GM12878 (cell line): Measurements from ENCODE around the gene ZNF791. TPM values are rescaled to one million over a fixed set of nuclear protein-coding genes. Genes with fewer than 3 reads are reported as not detected.
A peak's percentile ranks its signal among the peaks of the same experiment; 100 is the strongest.

Source experiments
- ATAC-seq: fragments of 200-7000 bp; cut with Tn5 transposase; 3 replicates; pipeline ENCODE4 v1.9.1; 2020; ENCODE audit warnings: mild to moderate bottlenecking, moderate library complexity
- BruUV-seq: library from RNA; stranded (reverse); fragments of 400-500 nt; replicated peaks from 2 replicates; lab custom pipeline; 2021; lab: Mats Ljungman, UMichigan
- CTCF ChIA-PET: fragments of 300-600 bp; sonication (Branson Sonifier 250); formaldehyde crosslinking; extraction: SDS; loops from one replicate; lab custom pipeline; 2021; ENCODE audit warnings: inconsistent platforms; lab: Yijun Ruan, JAX
- POLR2A ChIA-PET: fragments of 350-600 bp; formaldehyde crosslinking; extraction: SDS; loops from one replicate; lab custom pipeline; 2021; ENCODE audit warnings: inconsistent platforms; lab: Charles Lee
- RAD21 ChIA-PET: fragments of 300-600 bp; sonication (Branson Sonifier 250); formaldehyde crosslinking; loops from one replicate; lab custom pipeline; 2023; ENCODE audit warnings: antibody characterized with exemption; ENCODE audit not compliant: unreplicated experiment; lab: Charles Lee
- SMC1A ChIA-PET: fragments of 300-600 bp; sonication (Branson Sonifier 250); formaldehyde crosslinking; loops from one replicate; lab custom pipeline; 2023; ENCODE audit not compliant: unreplicated experiment, uncharacterized antibody; lab: Charles Lee
- DNase-seq: peaks from one replicate; pipeline ENCODE4 v3.0.0-alpha.2; 2011; ENCODE audit warnings: low read depth, low spot score
- FAIRE-seq: peaks from 3 replicates; lab custom pipeline; 2011; peaks lifted over from hg19 to GRCh38; lab: Jason Lieb, UNC
- H2AFZ ChIP-seq: 2 replicates; pipeline ENCODE4 v1.6.0; 2011; ENCODE audit warnings: low read depth, low read length, control low read depth; ENCODE audit not compliant: control insufficient read depth
- H3K27ac ChIP-seq: 2 replicates; pipeline ENCODE4 v1.5.1; 2011; ENCODE audit warnings: control low read depth; ENCODE audit not compliant: control insufficient read depth, insufficient read depth
- H3K27me3 ChIP-seq, 2 experiments: replicated peaks in 1 of 2; 2 replicates each; pipeline versions ENCODE4 v1.6.0 to v1.6.1; 2011; ENCODE audit warnings: low read length in 1 of 2; ENCODE audit not compliant: control insufficient read depth in 2 of 2, insufficient read depth in 2 of 2
- H3K36me3 ChIP-seq, 2 experiments: 2 replicates each; pipeline ENCODE4 v1.5.1; 2011; ENCODE audit warnings: low read length in 1 of 2; ENCODE audit not compliant: control insufficient read depth in 2 of 2, insufficient read depth in 2 of 2
- H3K4me1 ChIP-seq: 2 replicates; pipeline ENCODE4 v1.6.1; 2011; ENCODE audit warnings: mild to moderate bottlenecking, low read length, moderate library complexity, mixed read lengths; ENCODE audit not compliant: control insufficient read depth, insufficient read depth
- H3K4me2 ChIP-seq: 2 replicates; pipeline ENCODE4 v1.6.0; 2011; ENCODE audit warnings: control low read depth; ENCODE audit not compliant: control insufficient read depth, insufficient read depth
- H3K4me3 ChIP-seq: fragments of 200-600 bp; sonication (generic); 2 replicates; pipeline ENCODE4 v1.5.1; 2016
- H3K79me2 ChIP-seq: 2 replicates; pipeline ENCODE4 v1.6.0; 2011; ENCODE audit warnings: low read length; ENCODE audit not compliant: control insufficient read depth, insufficient read depth
- H3K9ac ChIP-seq: 2 replicates; pipeline ENCODE4 v1.8.0; 2011; ENCODE audit warnings: low read length, control low read depth, mixed read lengths; ENCODE audit not compliant: control insufficient read depth, insufficient read depth
- H3K9me3 ChIP-seq: replicated peaks from 3 replicates; pipeline ENCODE4 v1.5.1; 2011; ENCODE audit warnings: mild to moderate bottlenecking, low read length; ENCODE audit not compliant: control insufficient read depth, insufficient read depth
- H4K20me1 ChIP-seq: 2 replicates; pipeline ENCODE4 v1.6.0; 2011; ENCODE audit not compliant: control insufficient read depth, insufficient read depth
- CBX3 ChIP-seq: fragments of 200-600 bp; sonication (generic); IDR thresholded peaks from 2 replicates; pipeline ENCODE4 v1.6.1; 2016; ENCODE audit warnings: low read depth, borderline replicate concordance
- E2F8 ChIP-seq: fragments of 450-650 bp; IDR thresholded peaks from 2 replicates; pipeline ENCODE4 v1.6.1; 2018; ENCODE audit warnings: mild to moderate bottlenecking, low read depth, moderate library complexity; ENCODE audit not compliant: partially characterized antibody
- HDGF ChIP-seq: fragments of 450-650 bp; IDR thresholded peaks from 2 replicates; pipeline ENCODE4 v1.6.1; 2016; ENCODE audit warnings: antibody characterized with exemption
- MEF2A ChIP-seq: IDR thresholded peaks from 2 replicates; pipeline ENCODE4 v1.6.1; 2011; ENCODE audit warnings: low read depth, mild to moderate bottlenecking, low read length, moderate library complexity; ENCODE audit not compliant: insufficient read depth
- SMARCA5 ChIP-seq: fragments of 450-650 bp; IDR thresholded peaks from 2 replicates; pipeline ENCODE4 v1.6.1; 2017; ENCODE audit warnings: mild to moderate bottlenecking
- TAF1 ChIP-seq: IDR thresholded peaks from 2 replicates; pipeline ENCODE4 v1.6.1; 2011; ENCODE audit warnings: mild to moderate bottlenecking, low read depth, low read length, borderline replicate concordance
- TARDBP ChIP-seq: IDR thresholded peaks from 2 replicates; pipeline ENCODE4 v1.6.1; 2016; ENCODE audit warnings: borderline replicate concordance
- TCF12 ChIP-seq: IDR thresholded peaks from 2 replicates; pipeline ENCODE4 v1.6.1; 2011; ENCODE audit warnings: low read depth, mild to moderate bottlenecking, low read length
- TCF3 ChIP-seq: IDR thresholded peaks from 2 replicates; pipeline ENCODE4 v1.6.1; 2012; ENCODE audit warnings: low read depth, mild to moderate bottlenecking, low read length, borderline replicate concordance; ENCODE audit not compliant: insufficient read depth
- YY1 ChIP-seq: IDR thresholded peaks from 2 replicates; pipeline ENCODE4 v1.6.1; 2011; ENCODE audit warnings: low read depth, mild to moderate bottlenecking, low read length
- WGBS: methylation state at CpG from one replicate; pipeline ENCODE4 v1.1.6; 2016; ENCODE audit warnings: low lambda C conversion rate; ENCODE audit not compliant: insufficient replicate concordance, insufficient coverage; ENCODE audit errors: missing lambda C conversion rate; 5-methylcytosine and 5-hydroxymethylcytosine counted together
- in situ Hi-C: fragments of 300-500 bp; cut with MboI; formaldehyde crosslinking; loops from 9 replicates; pipeline ENCODE4 v1.14.3; 2018; ENCODE audit warnings: mixed read lengths
- intact Hi-C: fragments of 100-400 bp; cut with micrococcal nuclease; formaldehyde crosslinking; loops from one replicate; pipeline ENCODE4 v1.14.2; 2022; ENCODE audit not compliant: unreplicated experiment
- polyA plus RNA-seq, 11 experiments: library from polyadenylated mRNA; depleted of rRNA in 4 of 11; unstranded in 6 of 11; stranded (reverse) in 5 of 11; fragments of >200 nt; fragmentation: Nextera tagmentation in 4 of 11; fragmentation: Illumina TruSeq in 1 of 11; extraction: Ambion mirVana in 4 of 11; extraction: Trizol in 1 of 11; gene quantifications; 1 replicate in 1 of 11; 2 replicates in 10 of 11; pipeline versions ENCODE4 v1.2.1 to v1.2.3, GENCODE V29; 2011 to 2016; ENCODE audit warnings: inconsistent platforms in 2 of 11, missing spikeins in 2 of 11, low read depth in 1 of 11
- total RNA-seq, 4 experiments: library from RNA; depleted of rRNA in 3 of 4; stranded (reverse); fragments of >200 nt in 3 of 4; fragmentation: Illumina TruSeq in 1 of 4; extraction: Trizol in 1 of 4; gene quantifications; 2 replicates each; pipeline versions ENCODE4 v1.2.1 to v1.2.3, GENCODE V29; 2013 to 2021
- TF ChIP-seq, protein P1 (sequence below): fragments of 450-650 bp; IDR thresholded peaks from 2 replicates; pipeline ENCODE4 v1.6.1; 2017; ENCODE audit warnings: mild to moderate bottlenecking, moderate library complexity
- TF ChIP-seq, protein P2 (sequence below): fragments of 450-650 bp; IDR thresholded peaks from 2 replicates; pipeline ENCODE4 v1.6.1; 2016; ENCODE audit warnings: mild to moderate bottlenecking
- TF ChIP-seq, protein P3 (sequence below): fragments of 450-650 bp; IDR thresholded peaks from 2 replicates; pipeline ENCODE4 v1.6.1; 2017; ENCODE audit warnings: borderline replicate concordance

The ZNF791 gene
- total and polyA plus RNA-seq, 10 of the 15 experiments (the other 5 are each of a cell fraction or from before 2014, with no cell fraction given), result 7.5 to 24.0 (median 11.8) TPM

DNA sequence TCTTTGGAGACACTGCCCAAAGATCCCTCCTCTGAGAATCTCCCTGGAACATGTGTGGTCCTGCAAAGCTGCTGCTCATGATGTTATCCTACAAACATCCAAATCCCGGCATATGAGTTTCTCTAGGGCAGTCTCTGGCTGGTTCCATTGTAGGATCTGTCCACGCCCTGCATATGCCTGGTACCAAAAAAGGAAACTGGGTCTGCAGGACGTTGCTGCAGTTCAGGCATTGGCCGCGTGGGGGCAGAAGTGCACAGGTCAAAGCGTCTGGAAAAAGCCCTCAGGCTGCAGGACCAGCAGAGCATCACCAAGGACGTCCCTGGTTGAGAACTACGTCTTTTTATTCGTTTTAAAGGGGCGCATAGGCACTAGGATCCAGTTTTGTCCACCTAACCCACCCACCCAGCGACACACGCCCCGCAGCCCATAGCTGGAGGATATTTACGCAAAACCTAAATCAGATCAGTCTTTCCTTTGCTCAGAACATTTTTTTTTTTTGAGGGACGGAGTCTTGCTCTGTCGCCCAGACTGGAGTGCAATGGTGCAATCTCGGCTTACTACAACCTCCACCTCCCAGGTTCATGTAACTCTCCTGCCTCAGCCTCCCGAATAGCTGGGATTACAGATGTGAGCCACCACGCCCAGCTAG, 46.6 kb upstream of the ZNF791 start:
- BruUV-seq, result no TSS peak
- H3K4me3 ChIP-seq, result no peak overlapping the region
- peak overlapping the region; percentile 74 for H2AFZ ChIP-seq
- POLR2A ChIA-PET, result interaction anchor here (1.1 kb wide), 1 partner anchor 12 kb away, joined by 3 read pairs; no protein-coding TSS in a partner anchor
- RAD21 ChIA-PET, result interaction anchor here (0.6 to 1.7 kb wide), 2 partner anchors 102 to 108 kb away, joined by 3 to 9 read pairs; partner anchors contain the start of genes MAN2B1 and WDR83
- no peak overlapping the region for H3K4me2 ChIP-seq
- peak; percentile 65 for DNase-seq
- H3K9ac ChIP-seq, result no peak overlapping the region
- in situ Hi-C loops (loop anchor here (5.0 kb wide), 1 partner anchor 108 kb away; no protein-coding TSS in a partner anchor), intact Hi-C loops (loop anchor here (1.0 to 5.0 kb wide), 4 partner anchors 76 to 193 kb away; no protein-coding TSS in a partner anchor)
- no peaks in the 10 kb centered on the region for H3K9me3 ChIP-seq
- 22% methylated on average over 19 of the region's 19 CpGs for WGBS
- no peaks in the 10 kb centered on the region for H4K20me1 ChIP-seq
- CTCF ChIA-PET, result interaction anchor here (0.7 to 2.8 kb wide), 15 partner anchors 9 to 504 kb away, joined by 3 to 16 read pairs (median 4); partner anchors contain the start of genes MAN2B1 and WDR83
- ATAC-seq, result peak; percentile 95
- H3K4me1 ChIP-seq, result no peaks in the 10 kb centered on the region
- no peaks in the 10 kb centered on the region for H3K27me3 ChIP-seq
- no peak overlapping the region for H3K27ac ChIP-seq
- no peaks in the 10 kb centered on the region for H3K79me2 ChIP-seq
- SMC1A ChIA-PET, result interaction anchor here (0.7 to 1.7 kb wide), 5 partner anchors 48 to 109 kb away, joined by 3 to 6 read pairs (median 3); partner anchors contain the start of genes MAN2B1 and WDR83
- no peaks in the 10 kb centered on the region for H3K36me3 ChIP-seq
- FAIRE-seq, result peak; percentile 98
- TF ChIP-seq, protein P1, sequence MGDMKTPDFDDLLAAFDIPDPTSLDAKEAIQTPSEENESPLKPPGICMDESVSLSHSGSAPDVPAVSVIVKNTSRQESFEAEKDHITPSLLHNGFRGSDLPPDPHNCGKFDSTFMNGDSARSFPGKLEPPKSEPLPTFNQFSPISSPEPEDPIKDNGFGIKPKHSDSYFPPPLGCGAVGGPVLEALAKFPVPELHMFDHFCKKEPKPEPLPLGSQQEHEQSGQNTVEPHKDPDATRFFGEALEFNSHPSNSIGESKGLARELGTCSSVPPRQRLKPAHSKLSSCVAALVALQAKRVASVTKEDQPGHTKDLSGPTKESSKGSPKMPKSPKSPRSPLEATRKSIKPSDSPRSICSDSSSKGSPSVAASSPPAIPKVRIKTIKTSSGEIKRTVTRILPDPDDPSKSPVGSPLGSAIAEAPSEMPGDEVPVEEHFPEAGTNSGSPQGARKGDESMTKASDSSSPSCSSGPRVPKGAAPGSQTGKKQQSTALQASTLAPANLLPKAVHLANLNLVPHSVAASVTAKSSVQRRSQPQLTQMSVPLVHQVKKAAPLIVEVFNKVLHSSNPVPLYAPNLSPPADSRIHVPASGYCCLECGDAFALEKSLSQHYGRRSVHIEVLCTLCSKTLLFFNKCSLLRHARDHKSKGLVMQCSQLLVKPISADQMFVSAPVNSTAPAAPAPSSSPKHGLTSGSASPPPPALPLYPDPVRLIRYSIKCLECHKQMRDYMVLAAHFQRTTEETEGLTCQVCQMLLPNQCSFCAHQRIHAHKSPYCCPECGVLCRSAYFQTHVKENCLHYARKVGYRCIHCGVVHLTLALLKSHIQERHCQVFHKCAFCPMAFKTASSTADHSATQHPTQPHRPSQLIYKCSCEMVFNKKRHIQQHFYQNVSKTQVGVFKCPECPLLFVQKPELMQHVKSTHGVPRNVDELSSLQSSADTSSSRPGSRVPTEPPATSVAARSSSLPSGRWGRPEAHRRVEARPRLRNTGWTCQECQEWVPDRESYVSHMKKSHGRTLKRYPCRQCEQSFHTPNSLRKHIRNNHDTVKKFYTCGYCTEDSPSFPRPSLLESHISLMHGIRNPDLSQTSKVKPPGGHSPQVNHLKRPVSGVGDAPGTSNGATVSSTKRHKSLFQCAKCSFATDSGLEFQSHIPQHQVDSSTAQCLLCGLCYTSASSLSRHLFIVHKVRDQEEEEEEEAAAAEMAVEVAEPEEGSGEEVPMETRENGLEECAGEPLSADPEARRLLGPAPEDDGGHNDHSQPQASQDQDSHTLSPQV, result 0 out of 2 replicates have a peak, but pooled peaks have one; percentile 25
- no peak for TF ChIP-seq TCF12
- no peak for TF ChIP-seq E2F8
- TF ChIP-seq TAF1, result no peak
- no peak for TF ChIP-seq TCF3
- no peak for TF ChIP-seq CBX3
- peak; percentile 77 for TF ChIP-seq SMARCA5
- 0 out of 2 replicates have a peak, but pooled peaks have one; percentile 33 for TF ChIP-seq MEF2A
- TF ChIP-seq, protein P2, sequence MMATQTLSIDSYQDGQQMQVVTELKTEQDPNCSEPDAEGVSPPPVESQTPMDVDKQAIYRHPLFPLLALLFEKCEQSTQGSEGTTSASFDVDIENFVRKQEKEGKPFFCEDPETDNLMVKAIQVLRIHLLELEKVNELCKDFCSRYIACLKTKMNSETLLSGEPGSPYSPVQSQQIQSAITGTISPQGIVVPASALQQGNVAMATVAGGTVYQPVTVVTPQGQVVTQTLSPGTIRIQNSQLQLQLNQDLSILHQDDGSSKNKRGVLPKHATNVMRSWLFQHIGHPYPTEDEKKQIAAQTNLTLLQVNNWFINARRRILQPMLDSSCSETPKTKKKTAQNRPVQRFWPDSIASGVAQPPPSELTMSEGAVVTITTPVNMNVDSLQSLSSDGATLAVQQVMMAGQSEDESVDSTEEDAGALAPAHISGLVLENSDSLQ, result no peak
- peak; percentile 80 for TF ChIP-seq YY1
- no peak for TF ChIP-seq HDGF
- TF ChIP-seq, protein P3, sequence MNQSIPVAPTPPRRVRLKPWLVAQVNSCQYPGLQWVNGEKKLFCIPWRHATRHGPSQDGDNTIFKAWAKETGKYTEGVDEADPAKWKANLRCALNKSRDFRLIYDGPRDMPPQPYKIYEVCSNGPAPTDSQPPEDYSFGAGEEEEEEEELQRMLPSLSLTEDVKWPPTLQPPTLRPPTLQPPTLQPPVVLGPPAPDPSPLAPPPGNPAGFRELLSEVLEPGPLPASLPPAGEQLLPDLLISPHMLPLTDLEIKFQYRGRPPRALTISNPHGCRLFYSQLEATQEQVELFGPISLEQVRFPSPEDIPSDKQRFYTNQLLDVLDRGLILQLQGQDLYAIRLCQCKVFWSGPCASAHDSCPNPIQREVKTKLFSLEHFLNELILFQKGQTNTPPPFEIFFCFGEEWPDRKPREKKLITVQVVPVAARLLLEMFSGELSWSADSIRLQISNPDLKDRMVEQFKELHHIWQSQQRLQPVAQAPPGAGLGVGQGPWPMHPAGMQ, result no peak
- no peak for TF ChIP-seq TARDBP
